GM12878 (cell line): ENCODE data around the gene HPCA. TPM values are rescaled to one million over a fixed set of nuclear protein-coding genes. Genes with fewer than 3 reads are reported as not detected.

Experiments used
- CHD2 ChIP-seq: IDR thresholded peaks from 2 replicates; pipeline ENCODE4 v1.6.1; 2011; ENCODE audit warnings: low read depth, low read length, improper control_type of control experiment, borderline replicate concordance
- polyA plus RNA-seq, 11 experiments: library from polyadenylated mRNA; depleted of rRNA in 4 of 11; unstranded in 6 of 11; stranded (reverse) in 5 of 11; fragments of >200 nt; fragmentation: Nextera tagmentation in 4 of 11; fragmentation: Illumina TruSeq in 1 of 11; extraction: Ambion mirVana in 4 of 11; extraction: Trizol in 1 of 11; gene quantifications; 1 replicate in 1 of 11; 2 replicates in 10 of 11; pipeline versions ENCODE4 v1.2.1 to v1.2.3, GENCODE V29; 2011 to 2016; ENCODE audit warnings: inconsistent platforms in 2 of 11, missing spikeins in 2 of 11, low read depth in 1 of 11
- total RNA-seq, 4 experiments: library from RNA; depleted of rRNA in 3 of 4; stranded (reverse); fragments of >200 nt in 3 of 4; fragmentation: Illumina TruSeq in 1 of 4; extraction: Trizol in 1 of 4; gene quantifications; 2 replicates each; pipeline versions ENCODE4 v1.2.1 to v1.2.3, GENCODE V29; 2013 to 2021
- TF ChIP-seq, protein P1 (sequence below): IDR thresholded peaks from 2 replicates; pipeline ENCODE4 v1.6.1; 2011; ENCODE audit warnings: mild to moderate bottlenecking, low read depth, low read length, moderate library complexity; ENCODE audit not compliant: insufficient replicate concordance
- TF ChIP-seq, protein P2 (sequence below): fragments of 450-650 bp; IDR thresholded peaks from 2 replicates; pipeline ENCODE4 v1.6.1; 2018; ENCODE audit warnings: borderline replicate concordance, mild to moderate bottlenecking; ENCODE audit not compliant: partially characterized antibody
- TF ChIP-seq, protein P3 (sequence below): IDR thresholded peaks from 2 replicates; pipeline ENCODE4 v1.6.1; 2012; ENCODE audit warnings: improper control_type of control experiment, low read depth, low read length; ENCODE audit not compliant: insufficient replicate concordance
- TF ChIP-seq, protein P4 (sequence below): IDR thresholded peaks from 2 replicates; pipeline ENCODE4 v1.6.1; 2012; ENCODE audit warnings: mild to moderate bottlenecking, low read depth, low read length

HPCA gene
- total and polyA plus RNA-seq, 10 of the 15 experiments (the other 5 are each of a cell fraction or from before 2014, with no cell fraction given): 0.11 TPM; not detected in 9

DNA sequence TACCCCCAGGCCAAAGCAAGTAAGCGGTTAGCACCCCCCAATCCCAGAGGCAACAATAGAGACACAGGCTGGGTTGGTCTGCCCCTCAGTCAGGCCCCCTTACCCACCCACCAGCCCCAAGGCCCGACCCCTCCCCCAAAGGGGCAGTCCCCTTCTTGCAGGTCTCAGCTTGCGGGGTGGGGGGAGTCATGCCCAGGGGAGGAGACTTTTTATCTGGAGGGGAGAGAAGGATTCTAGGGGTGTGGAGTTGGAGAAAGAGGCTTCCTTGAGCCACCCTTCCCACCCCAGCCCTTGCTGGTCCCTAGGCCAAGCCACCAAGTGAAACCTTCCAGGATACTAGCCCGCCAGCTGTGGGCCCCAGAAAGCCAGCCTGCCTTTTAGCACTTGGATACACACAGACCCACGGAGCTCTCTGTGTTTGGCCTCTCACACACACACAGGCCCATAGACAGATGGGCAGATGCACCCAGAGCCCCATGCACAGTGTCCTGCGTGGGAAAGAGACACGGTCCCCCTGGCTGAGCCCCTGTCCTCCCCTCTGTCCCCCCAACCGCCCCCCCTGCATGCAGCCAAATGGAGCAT lies 7.8 kb downstream of the HPCA start (continued):
- no peak for TF ChIP-seq CHD2
- TF ChIP-seq, protein P1, sequence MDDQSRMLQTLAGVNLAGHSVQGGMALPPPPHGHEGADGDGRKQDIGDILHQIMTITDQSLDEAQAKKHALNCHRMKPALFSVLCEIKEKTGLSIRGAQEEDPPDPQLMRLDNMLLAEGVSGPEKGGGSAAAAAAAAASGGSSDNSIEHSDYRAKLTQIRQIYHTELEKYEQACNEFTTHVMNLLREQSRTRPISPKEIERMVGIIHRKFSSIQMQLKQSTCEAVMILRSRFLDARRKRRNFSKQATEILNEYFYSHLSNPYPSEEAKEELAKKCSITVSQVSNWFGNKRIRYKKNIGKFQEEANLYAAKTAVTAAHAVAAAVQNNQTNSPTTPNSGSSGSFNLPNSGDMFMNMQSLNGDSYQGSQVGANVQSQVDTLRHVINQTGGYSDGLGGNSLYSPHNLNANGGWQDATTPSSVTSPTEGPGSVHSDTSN: no peak
- TF ChIP-seq, protein P2, sequence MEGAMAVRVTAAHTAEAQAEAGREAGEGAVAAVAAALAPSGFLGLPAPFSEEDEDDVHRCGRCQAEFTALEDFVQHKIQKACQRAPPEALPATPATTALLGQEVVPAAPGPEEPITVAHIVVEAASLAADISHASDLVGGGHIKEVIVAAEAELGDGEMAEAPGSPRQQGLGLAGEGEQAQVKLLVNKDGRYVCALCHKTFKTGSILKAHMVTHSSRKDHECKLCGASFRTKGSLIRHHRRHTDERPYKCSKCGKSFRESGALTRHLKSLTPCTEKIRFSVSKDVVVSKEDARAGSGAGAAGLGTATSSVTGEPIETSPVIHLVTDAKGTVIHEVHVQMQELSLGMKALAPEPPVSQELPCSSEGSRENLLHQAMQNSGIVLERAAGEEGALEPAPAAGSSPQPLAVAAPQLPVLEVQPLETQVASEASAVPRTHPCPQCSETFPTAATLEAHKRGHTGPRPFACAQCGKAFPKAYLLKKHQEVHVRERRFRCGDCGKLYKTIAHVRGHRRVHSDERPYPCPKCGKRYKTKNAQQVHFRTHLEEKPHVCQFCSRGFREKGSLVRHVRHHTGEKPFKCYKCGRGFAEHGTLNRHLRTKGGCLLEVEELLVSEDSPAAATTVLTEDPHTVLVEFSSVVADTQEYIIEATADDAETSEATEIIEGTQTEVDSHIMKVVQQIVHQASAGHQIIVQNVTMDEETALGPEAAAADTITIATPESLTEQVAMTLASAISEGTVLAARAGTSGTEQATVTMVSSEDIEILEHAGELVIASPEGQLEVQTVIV: no peak
- TF ChIP-seq, protein P3, sequence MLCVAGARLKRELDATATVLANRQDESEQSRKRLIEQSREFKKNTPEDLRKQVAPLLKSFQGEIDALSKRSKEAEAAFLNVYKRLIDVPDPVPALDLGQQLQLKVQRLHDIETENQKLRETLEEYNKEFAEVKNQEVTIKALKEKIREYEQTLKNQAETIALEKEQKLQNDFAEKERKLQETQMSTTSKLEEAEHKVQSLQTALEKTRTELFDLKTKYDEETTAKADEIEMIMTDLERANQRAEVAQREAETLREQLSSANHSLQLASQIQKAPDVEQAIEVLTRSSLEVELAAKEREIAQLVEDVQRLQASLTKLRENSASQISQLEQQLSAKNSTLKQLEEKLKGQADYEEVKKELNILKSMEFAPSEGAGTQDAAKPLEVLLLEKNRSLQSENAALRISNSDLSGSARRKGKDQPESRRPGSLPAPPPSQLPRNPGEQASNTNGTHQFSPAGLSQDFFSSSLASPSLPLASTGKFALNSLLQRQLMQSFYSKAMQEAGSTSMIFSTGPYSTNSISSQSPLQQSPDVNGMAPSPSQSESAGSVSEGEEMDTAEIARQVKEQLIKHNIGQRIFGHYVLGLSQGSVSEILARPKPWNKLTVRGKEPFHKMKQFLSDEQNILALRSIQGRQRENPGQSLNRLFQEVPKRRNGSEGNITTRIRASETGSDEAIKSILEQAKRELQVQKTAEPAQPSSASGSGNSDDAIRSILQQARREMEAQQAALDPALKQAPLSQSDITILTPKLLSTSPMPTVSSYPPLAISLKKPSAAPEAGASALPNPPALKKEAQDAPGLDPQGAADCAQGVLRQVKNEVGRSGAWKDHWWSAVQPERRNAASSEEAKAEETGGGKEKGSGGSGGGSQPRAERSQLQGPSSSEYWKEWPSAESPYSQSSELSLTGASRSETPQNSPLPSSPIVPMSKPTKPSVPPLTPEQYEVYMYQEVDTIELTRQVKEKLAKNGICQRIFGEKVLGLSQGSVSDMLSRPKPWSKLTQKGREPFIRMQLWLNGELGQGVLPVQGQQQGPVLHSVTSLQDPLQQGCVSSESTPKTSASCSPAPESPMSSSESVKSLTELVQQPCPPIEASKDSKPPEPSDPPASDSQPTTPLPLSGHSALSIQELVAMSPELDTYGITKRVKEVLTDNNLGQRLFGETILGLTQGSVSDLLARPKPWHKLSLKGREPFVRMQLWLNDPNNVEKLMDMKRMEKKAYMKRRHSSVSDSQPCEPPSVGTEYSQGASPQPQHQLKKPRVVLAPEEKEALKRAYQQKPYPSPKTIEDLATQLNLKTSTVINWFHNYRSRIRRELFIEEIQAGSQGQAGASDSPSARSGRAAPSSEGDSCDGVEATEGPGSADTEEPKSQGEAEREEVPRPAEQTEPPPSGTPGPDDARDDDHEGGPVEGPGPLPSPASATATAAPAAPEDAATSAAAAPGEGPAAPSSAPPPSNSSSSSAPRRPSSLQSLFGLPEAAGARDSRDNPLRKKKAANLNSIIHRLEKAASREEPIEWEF: no peak
- TF ChIP-seq, protein P4, sequence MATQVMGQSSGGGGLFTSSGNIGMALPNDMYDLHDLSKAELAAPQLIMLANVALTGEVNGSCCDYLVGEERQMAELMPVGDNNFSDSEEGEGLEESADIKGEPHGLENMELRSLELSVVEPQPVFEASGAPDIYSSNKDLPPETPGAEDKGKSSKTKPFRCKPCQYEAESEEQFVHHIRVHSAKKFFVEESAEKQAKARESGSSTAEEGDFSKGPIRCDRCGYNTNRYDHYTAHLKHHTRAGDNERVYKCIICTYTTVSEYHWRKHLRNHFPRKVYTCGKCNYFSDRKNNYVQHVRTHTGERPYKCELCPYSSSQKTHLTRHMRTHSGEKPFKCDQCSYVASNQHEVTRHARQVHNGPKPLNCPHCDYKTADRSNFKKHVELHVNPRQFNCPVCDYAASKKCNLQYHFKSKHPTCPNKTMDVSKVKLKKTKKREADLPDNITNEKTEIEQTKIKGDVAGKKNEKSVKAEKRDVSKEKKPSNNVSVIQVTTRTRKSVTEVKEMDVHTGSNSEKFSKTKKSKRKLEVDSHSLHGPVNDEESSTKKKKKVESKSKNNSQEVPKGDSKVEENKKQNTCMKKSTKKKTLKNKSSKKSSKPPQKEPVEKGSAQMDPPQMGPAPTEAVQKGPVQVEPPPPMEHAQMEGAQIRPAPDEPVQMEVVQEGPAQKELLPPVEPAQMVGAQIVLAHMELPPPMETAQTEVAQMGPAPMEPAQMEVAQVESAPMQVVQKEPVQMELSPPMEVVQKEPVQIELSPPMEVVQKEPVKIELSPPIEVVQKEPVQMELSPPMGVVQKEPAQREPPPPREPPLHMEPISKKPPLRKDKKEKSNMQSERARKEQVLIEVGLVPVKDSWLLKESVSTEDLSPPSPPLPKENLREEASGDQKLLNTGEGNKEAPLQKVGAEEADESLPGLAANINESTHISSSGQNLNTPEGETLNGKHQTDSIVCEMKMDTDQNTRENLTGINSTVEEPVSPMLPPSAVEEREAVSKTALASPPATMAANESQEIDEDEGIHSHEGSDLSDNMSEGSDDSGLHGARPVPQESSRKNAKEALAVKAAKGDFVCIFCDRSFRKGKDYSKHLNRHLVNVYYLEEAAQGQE: no peak
